OCI-LY7 (cell line): ENCODE data around the gene RFPL4AL1.

Experiments used
- EZH2phosphoT487 ChIP-seq: fragments of 200-600 bp; sonication (generic); IDR thresholded peaks from 2 replicates; pipeline ENCODE4 v1.6.1; 2018; ENCODE audit warnings: low read depth, borderline replicate concordance, mild to moderate bottlenecking, mixed run types, antibody characterized with exemption, low read length, moderate library complexity, mixed read lengths
- TF ChIP-seq, protein P1 (sequence below): fragments of 200-600 bp; sonication (generic); conservative IDR thresholded peaks from 2 replicates; pipeline ENCODE4 v1.5.1; 2014; ENCODE audit warnings: mild to moderate bottlenecking, antibody characterized with exemption, low read length, moderate library complexity, mixed read lengths

DNA sequence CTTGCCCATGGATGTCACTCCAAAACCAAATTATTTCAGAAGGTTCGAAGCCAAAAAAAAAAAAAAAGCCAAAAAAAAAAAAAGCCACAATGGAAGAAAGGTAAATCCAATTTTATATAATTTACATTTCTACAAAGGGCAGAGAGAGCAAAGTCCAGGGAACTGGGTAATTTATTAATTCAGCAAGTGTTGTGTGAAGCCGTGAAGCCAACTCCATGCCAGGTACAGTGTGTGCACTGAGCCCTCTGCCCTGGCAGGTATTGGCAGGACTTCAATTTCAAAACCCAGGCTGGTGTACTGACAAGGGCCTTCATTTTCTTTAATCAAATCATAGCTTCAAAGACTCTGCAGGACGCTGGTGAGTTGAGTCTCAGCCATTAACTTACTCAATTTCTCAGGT is 15.5 kb upstream of the RFPL4AL1 start:
- TF ChIP-seq, protein P1, sequence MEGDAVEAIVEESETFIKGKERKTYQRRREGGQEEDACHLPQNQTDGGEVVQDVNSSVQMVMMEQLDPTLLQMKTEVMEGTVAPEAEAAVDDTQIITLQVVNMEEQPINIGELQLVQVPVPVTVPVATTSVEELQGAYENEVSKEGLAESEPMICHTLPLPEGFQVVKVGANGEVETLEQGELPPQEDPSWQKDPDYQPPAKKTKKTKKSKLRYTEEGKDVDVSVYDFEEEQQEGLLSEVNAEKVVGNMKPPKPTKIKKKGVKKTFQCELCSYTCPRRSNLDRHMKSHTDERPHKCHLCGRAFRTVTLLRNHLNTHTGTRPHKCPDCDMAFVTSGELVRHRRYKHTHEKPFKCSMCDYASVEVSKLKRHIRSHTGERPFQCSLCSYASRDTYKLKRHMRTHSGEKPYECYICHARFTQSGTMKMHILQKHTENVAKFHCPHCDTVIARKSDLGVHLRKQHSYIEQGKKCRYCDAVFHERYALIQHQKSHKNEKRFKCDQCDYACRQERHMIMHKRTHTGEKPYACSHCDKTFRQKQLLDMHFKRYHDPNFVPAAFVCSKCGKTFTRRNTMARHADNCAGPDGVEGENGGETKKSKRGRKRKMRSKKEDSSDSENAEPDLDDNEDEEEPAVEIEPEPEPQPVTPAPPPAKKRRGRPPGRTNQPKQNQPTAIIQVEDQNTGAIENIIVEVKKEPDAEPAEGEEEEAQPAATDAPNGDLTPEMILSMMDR = no peak
- TF ChIP-seq EZH2phosphoT487 = no peak
